Osteoblast (primary cell): ENCODE measurements around the gene SRP68. TPM values are rescaled to one million over a fixed set of nuclear protein-coding genes. Genes with fewer than 3 reads are reported as not detected.

Experiments
- DNase-seq: peaks from one replicate; pipeline ENCODE4 v3.0.0; 2011; ENCODE audit warnings: low spot score, mixed read lengths; ENCODE audit not compliant: insufficient read length; ENCODE audit errors: missing footprints
- H2AFZ ChIP-seq: 2 replicates; pipeline ENCODE4 v1.6.0; 2011; ENCODE audit warnings: mild to moderate bottlenecking, low read length
- H3K27ac ChIP-seq: 2 replicates; pipeline ENCODE4 v1.5.1; 2011; ENCODE audit warnings: mild to moderate bottlenecking, low read depth, low read length, moderate library complexity
- H3K27me3 ChIP-seq: 2 replicates; pipeline ENCODE4 v1.6.0; 2012; ENCODE audit warnings: mild to moderate bottlenecking, control low read depth, inconsistent platforms, low read length, moderate library complexity; ENCODE audit not compliant: insufficient read depth
- H3K36me3 ChIP-seq: 2 replicates; pipeline ENCODE4 v1.5.1; 2011; ENCODE audit warnings: mild to moderate bottlenecking, low read length, control low read depth, moderate library complexity; ENCODE audit not compliant: insufficient read depth
- H3K4me1 ChIP-seq: 2 replicates; pipeline ENCODE4 v1.5.1; 2011; ENCODE audit warnings: mild to moderate bottlenecking, low read length, control low read depth, moderate library complexity; ENCODE audit not compliant: insufficient read depth
- H3K4me2 ChIP-seq: 2 replicates; pipeline ENCODE4 v1.6.0; 2011; ENCODE audit warnings: mild to moderate bottlenecking, low read length; ENCODE audit not compliant: insufficient read depth
- H3K4me3 ChIP-seq: fragments of 200-600 bp; sonication (generic); 3 replicates; pipeline ENCODE4 v1.5.1; 2012; ENCODE audit warnings: mild to moderate bottlenecking, low read length, inconsistent platforms; ENCODE audit not compliant: insufficient read depth
- H3K79me2 ChIP-seq: 2 replicates; pipeline ENCODE4 v1.6.0; 2012; ENCODE audit warnings: mild to moderate bottlenecking, low read length, control low read depth, inconsistent platforms; ENCODE audit not compliant: insufficient read depth
- H3K9me3 ChIP-seq: 2 replicates; pipeline ENCODE4 v1.5.1; 2011; ENCODE audit warnings: low read depth, low read length, control low read depth
- H4K20me1 ChIP-seq: 2 replicates; pipeline ENCODE4 v1.6.0; 2012; ENCODE audit warnings: mild to moderate bottlenecking, low read length, control low read depth; ENCODE audit not compliant: insufficient read depth
- CTCF ChIP-seq: IDR thresholded peaks from 2 replicates; pipeline ENCODE4 v1.5.1; 2011; ENCODE audit warnings: mild to moderate bottlenecking, low read depth, low read length, moderate library complexity; ENCODE audit errors: extremely low read depth
- total RNA-seq: library from RNA; depleted of rRNA; stranded (reverse); fragments of >200 nt; gene quantifications from 2 replicates; pipeline ENCODE4 v1.2.3, GENCODE V29; 2012

The SRP68 gene
- total RNA-seq, 1 donor = 25.3 TPM

GRCh38 chr17:76000755-76001521 lies 71.4 kb downstream of the SRP68 start, which contains the start of gene CDK3:
Gene CDK3 (plus strand): TSS chr17:76000855. CDS start chr17:76001426, 571 bp downstream.
- H2AFZ ChIP-seq = no peak within 1 kb of the TSS
- no peaks in the 10 kb centered on the region for H3K9me3 ChIP-seq
- no peak within 1 kb of the TSS for H3K4me3 ChIP-seq
- H3K27me3 ChIP-seq = no peaks in the 10 kb centered on the region
- TF ChIP-seq CTCF = peak; percentile 1
- no peak within 1 kb of the TSS for H3K27ac ChIP-seq
- no peaks in the 10 kb centered on the region for H3K36me3 ChIP-seq
- H3K79me2 ChIP-seq = no peaks in the 10 kb centered on the region
- peaks cover 11% of the 10 kb centered on the region for H3K4me1 ChIP-seq
- no peaks in the 10 kb centered on the region for H4K20me1 ChIP-seq
- no peak within 1 kb of the TSS for H3K4me2 ChIP-seq
- peak; percentile 74 for DNase-seq

- DNase-seq = peak; percentile 97
- H4K20me1 ChIP-seq = no peaks in the 10 kb centered on the region
- H3K9me3 ChIP-seq = no peaks in the 10 kb centered on the region
- H3K27ac ChIP-seq = no peak overlapping the region
- H3K4me2 ChIP-seq = no peak overlapping the region
- no peaks in the 10 kb centered on the region for H3K27me3 ChIP-seq
- no peak overlapping the region for H3K4me3 ChIP-seq
- H3K4me1 ChIP-seq = peaks cover 11% of the 10 kb centered on the region
- TF ChIP-seq CTCF = peak; percentile 54
- H2AFZ ChIP-seq = no peak overlapping the region
- H3K36me3 ChIP-seq = no peaks in the 10 kb centered on the region
- no peaks in the 10 kb centered on the region for H3K79me2 ChIP-seq
Observed at GRCh38 chr17:76000016-76000754, 72.1 kb downstream of the SRP68 start.

GRCh38 chr17:75998327-75998795 lies 74.0 kb downstream of the SRP68 start:
- Histone ChIP-seq H3K9me3 (no peaks in the 10 kb centered on the region), H3K4me2 (no peak overlapping the region), H3K27me3 (no peaks in the 10 kb centered on the region), H3K79me2 (no peaks in the 10 kb centered on the region), H3K4me3 (no peak overlapping the region), H3K27ac (no peak overlapping the region), H2AFZ (no peak overlapping the region), H3K4me1 (peaks cover 11% of the 10 kb centered on the region), H3K36me3 (peaks cover 2% of the 10 kb centered on the region), H4K20me1 (no peaks in the 10 kb centered on the region)
- DNase-seq = peak; percentile 65
- no peak for TF ChIP-seq CTCF
